NCI-H2227 (cell line): Measurements from ENCODE around the gene RNASE8.

Experiments
- DNase-seq: peaks from one replicate; lab custom pipeline; 2025; ENCODE audit not compliant: unreplicated experiment; lab: John Stamatoyannopoulos, UW

The RNASE8 gene

DNA sequence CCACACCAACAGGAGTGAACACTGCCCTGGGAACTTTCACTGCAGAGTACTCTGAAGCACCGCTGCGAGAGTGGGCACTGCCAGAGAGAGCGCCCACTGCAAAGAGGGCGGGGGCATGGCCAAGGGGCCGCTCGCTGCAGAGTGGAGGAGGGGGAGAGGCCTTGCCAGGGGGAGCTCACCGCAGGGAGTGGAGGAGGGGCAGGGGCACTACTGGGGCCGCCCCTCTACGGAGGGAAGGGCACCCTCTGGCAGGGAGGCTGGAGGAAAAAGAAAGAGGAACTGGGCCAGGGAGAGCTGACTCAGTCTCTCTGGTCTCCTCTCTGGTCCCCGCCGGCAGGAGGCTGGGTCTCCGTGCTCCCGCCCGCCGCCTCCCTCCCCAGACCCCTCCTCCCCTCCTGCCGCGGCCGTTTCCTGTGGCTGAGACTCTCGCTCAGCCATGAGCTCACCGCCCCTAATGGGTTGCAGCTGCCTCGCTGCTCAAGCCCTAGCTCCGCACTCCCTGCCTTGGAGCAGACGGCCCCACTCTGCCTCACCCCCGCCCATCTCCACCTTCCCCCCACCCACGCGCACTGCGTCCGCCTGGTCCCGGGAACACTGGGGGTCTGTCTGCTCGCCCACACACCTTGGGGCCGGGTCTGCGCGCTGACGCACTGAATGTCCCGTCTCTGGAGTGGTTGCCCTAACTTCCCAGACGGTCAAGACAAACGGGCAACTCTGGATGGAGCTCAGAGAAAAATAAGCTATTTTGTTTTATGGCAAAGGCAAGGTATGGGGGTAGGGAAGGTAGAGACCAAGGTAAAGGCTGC lies 13.8 kb downstream of the RNASE8 start:
- DNase-seq, result peak; percentile 90

DNA sequence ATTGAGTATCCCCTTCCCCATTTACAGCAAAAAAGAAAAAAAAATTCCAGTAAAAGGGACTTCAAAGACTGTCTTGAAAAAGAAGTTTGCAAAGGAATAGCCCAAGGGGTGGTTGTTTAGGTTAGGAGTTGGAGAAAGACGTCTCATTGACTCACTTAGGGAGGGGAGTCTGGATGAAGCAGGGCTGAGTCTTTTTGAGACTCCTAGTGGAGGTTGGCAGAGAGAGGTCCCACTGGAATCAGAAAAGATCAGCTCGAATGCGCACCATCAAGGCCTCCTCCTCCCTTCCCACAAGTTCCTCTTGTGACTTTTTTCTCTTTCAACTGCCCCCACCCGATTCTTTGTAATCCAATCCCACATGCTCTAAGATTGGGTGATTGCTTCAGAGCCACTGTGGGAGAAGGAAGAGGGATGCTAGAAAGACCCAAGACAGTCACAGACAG lies 14.4 kb downstream of the RNASE8 start:
- peak; percentile 24 for DNase-seq

DNA sequence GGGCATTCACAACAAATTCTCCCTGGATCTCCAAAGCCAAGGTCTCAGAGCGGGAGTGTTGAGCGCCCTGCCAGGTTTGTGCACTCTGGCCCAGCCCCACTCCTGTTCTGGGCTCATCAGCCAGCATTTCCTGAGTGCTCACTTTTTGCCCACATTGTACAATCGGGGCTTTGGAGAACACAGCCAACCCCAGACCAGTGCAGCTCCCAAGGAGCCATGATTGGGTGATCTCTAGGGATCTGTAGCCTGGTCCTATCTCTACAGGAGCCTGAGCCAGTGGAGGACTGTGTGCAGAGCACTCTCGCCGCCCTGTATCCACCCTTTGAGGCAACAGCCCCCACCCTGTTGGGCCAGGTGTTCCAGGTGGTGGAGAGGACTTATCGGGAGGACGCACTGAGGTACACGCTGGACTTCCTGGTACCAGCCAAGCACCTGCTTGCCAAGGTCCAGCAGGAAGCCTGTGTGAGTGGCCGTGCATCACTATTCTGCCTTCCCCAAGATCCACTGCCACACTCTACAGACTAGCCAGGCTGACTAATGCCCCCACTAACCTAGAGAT lies 15.2 kb downstream of the RNASE8 start:
- no peak for DNase-seq

DNA sequence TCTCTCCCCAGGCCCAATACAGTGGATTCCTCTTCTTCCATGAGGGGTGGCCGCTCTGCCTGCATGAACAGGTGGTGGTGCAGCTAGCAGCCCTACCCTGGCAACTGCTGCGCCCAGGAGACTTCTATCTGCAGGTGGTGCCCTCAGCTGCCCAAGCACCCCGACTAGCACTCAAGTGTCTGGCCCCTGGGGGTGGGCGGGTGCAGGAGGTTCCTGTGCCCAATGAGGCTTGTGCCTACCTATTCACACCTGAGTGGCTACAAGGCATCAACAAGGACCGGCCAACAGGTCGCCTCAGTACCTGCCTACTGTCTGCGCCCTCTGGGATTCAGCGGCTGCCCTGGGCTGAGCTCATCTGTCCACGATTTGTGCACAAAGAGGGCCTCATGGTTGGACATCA lies 16.3 kb downstream of the RNASE8 start:
- DNase-seq, result no peak

DNA sequence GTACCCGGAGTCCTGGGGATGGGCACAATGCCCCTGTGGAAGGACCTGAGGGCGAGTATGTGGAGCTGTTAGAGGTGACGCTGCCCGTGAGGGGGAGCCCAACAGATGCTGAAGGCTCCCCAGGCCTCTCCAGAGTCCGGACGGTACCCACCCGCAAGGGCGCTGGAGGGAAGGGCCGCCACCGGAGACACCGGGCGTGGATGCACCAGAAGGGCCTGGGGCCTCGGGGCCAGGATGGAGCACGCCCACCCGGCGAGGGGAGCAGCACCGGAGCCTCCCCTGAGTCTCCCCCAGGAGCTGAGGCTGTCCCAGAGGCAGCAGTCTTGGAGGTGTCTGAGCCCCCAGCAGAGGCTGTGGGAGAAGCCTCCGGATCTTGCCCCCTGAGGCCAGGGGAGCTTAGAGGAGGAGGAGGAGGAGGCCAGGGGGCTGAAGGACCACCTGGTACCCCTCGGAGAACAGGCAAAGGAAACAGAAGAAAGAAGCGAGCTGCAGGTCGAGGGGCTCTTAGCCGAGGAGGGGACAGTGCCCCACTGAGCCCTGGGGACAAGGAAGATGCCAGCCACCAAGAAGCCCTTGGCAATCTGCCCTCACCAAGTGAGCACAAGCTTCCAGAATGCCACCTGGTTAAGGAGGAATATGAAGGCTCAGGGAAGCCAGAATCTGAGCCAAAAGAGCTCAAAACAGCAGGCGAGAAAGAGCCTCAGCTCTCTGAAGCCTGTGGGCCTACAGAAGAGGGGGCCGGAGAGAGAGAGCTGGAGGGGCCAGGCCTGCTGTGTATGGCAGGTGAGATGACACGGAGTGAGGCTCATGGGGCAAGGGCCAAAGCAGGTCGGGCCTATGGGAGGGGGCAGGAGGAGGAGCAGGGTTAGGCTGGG lies 17.0 kb downstream of the RNASE8 start:
- DNase-seq, result no peak

DNA sequence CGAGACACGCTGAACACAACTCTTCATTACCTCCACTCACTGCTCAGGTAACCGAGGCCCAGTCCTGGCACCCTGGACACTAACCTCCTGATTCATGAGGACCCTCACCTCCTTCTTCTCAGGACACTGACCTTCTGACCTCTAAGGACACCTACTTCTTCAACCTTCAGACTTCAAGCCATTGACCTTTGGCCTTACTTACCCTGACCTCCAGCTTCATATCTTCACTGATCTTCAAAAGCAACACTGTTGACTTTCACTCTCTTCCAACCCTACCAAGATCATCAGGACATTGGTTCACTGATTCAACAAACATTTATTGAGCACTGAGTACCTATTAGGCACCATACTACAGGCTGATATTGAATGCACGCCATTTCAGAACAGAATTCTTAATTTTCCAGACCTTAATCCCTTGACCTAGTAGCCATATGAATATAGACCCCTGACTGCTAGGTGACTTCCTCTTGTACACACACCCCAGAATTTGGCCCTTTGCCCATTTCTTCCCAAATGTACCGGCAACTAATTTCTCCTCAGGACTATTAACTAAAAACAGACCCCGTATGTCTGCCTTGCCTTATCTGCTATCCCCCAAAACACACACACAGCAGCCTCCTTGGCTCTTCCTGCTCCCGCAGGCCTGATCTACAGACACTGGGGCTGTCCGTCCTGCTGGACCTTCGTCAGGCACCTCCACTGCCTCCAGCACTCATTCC lies 18.3 kb downstream of the RNASE8 start:
- no peak for DNase-seq

DNA sequence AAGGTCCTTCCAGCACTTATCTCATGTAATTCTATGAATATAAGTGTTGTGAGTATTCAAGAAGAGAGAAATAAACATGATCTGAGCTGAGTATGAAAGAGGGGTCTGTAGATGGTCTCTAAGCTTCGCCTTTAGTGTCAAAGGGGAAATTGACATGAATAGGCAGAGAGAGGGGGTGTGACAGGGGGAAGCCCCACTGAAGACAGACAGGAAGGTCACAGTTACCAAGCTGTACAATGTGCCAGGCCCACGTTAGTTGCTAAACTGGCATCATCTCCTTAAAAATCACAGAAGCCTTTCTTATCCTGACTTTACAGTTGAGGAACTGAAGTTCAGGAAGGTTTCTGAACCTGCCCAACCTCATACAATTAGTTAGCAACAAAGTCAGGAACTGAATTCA lies 20.1 kb downstream of the RNASE8 start:
- DNase-seq, result no peak

DNA sequence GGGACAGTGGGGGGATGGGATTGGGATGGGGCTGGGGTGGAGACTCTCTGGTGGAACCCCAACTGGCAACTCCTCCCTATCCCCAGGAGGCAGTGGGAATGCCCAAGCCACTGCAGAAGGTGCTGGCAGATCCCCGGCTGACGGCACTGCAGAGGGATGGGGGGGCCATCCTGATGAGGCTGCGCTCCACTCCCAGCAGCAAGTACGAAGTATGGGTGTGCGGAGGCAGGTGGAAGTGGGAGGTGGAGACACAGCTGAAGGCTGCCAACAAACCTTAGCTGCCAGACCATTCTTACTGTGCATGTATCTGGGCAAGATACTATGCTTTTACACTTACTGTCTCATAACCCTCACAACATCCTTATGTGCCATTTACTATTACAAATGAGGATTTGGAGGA lies 20.7 kb downstream of the RNASE8 start:
- no peak for DNase-seq

DNA sequence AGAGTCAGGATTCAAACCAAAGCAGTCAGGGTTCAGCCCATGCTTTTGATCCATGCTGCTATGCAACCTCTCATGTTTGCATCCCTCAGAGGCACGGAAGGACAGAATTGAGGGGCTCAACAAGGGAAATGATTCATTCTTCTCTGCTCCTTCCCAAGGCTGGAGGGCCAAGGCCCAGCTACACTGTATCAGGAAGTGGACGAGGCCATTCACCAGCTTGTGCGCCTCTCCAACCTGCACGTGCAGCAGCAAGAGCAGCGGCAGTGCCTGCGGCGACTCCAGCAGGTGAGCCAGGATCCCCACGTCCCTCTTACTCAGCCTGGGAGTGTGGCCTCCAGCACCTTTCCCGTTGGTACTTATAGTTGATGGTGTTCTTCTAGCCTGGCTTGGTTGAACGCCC lies 21.1 kb downstream of the RNASE8 start:
- no peak for DNase-seq

DNA sequence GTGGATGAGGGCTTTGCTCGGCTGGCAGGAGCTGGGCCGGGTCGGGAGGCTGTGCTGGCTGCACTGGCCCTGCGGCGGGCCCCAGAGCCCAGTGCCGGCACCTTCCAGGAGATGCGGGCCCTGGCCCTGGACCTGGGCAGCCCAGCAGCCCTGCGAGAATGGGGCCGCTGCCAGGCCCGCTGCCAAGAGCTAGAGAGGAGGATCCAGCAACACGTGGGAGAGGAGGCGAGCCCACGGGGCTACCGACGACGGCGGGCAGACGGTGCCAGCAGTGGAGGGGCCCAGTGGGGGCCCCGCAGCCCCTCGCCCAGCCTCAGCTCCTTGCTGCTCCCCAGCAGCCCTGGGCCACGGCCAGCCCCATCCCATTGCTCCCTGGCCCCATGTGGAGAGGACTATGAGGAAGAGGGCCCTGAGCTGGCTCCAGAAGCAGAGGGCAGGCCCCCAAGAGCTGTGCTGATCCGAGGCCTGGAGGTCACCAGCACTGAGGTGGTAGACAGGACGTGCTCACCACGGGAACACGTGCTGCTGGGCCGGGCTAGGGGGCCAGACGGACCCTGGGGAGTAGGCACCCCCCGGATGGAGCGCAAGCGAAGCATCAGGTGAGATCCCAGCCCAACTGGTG lies 24.0 kb downstream of the RNASE8 start:
- no peak for DNase-seq

DNA sequence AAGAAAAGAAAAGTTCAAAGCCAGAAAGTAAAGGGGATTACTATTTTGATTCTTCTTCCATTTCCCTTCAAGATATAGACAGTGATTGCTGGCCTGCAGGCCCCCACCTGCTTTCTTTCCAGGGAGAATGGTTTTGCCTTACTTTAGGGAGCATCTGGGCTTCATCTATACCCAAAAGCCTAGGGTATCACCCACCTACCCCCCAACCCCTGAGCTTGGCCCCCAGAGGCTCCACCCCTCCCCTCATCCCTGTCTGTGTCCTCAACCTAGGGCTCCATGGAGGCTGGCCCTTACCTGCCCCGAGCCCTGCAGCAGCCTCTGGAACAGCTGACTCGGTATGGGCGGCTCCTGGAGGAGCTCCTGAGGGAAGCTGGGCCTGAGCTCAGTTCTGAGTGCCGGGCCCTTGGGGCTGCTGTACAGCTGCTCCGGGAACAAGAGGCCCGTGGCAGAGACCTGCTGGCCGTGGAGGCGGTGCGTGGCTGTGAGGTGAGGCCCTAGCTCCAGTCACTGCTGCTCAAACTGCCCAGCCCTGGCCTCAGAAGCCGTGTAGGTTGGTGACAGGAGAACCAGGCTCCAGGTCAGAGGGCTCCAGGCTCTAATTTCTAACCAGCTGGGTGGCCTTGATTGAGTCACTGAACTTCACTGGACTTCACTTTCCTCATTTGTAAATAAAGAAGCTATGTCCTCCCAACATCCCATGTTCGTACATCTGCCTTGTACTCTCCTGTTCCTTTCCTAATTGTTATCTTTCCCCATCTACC lies 26.1 kb downstream of the RNASE8 start:
- no peak for DNase-seq

DNA sequence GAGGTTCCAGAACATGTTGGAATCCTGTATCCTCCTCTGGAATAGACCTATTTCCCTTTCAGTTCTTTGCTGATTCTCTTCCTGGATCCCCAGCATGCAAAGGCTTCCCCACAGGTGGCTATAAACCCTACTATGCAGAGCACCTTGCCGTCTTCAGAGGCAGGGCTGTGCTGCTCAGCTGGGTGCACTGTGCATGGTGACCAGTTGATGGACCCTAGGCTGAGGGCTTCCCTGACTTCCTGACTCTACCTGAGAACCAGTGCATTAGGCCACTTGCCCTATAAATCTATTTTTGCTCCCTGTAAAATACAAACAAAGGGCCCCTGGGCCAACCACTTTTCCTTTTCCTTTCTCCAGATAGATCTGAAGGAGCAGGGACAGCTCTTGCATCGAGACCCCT lies 26.8 kb downstream of the RNASE8 start:
- DNase-seq, result no peak

DNA sequence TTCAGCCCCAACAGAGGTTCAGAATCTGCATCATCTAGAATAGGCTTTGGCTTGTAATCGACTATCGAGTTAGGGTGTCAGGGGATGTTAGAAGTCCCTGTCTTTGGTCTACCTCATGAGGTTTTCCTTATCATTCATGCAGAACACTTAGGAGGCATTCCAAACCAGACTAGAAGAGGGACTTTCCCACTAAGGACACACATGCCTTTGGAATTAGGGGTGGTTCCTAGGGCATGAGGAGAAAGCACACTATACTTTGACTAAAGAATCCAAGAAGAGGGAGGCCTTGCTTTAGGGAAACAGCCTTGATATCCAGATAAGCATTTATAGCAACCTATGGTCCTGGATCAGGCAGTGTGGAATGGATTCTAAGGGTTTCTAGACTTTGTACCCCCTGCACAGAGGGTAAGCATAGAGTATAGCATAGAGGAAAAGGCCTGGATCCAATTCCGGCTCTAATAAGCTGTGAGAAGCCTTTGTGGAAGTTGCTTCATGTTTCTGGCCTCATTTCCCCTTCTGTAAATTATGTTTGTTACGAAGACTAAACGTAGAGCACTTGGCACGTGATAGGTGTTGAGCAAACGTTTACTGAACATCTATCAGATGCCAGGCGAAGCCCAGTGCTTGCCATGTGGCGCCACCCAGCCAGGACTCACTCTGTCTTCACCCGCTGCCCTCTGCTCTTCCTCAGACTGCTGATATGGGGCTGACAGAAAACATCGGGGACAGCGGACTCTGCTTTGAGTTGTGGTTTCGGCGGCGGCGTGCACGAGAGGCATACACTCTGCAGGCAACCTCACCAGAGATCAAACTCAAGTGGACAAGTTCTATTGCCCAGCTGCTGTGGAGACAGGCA lies 27.6 kb downstream of the RNASE8 start:
- no peak for DNase-seq

DNA sequence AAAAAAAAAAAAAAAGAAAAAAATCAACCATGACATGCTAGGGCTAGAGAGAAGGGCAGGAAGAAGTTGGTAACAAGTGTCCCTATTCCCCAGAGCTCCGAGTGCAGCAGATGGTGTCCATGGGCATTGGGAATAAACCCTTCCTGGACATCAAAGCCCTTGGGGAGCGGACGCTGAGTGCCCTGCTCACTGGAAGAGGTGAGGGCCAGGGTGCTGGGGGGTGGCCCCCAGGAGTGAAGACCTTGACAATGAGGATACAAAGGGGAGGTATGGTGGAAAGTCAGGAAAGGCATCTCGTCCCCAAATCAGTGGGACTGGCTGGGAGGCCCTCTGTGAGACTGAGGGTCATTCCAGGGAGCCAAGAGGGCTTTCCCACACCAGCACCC lies 29.3 kb downstream of the RNASE8 start:
- no peak for DNase-seq

DNA sequence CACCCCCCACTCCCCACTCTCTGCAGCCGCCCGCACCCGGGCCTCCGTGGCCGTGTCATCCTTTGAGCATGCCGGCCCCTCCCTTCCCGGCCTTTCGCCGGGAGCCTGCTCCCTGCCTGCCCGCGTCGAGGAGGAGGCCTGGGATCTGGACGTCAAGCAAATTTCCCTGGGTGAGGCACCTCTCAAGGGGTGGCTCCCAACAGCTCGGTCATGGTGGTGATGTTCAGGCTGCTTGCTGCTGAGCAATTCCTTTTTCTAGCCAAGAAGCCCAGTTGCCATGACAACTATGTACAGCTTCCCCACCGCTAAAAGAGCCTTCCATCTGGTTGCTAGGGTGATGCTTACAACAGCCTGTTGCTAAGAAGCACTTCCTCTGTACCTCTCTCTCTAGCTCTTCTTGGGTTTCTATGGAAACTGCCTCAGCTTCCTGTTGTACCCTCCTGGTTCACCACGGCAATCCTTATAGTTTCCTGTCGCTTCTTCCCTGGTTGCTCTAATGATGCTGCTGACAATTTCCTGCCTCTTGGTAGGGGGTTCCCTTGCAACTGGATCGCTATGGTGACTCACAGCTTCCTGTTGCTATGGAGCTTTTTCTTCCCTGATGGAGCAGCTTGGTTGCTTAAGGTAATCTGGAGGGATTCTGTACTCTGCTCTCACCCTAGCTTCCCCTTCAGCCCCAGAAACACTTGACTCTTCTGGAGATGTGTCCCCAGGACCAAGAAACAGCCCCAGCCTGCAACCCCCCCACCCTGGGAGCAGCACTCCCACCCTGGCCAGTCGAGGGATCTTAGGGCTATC lies 29.9 kb downstream of the RNASE8 start:
- peak; percentile 95 for DNase-seq

DNA sequence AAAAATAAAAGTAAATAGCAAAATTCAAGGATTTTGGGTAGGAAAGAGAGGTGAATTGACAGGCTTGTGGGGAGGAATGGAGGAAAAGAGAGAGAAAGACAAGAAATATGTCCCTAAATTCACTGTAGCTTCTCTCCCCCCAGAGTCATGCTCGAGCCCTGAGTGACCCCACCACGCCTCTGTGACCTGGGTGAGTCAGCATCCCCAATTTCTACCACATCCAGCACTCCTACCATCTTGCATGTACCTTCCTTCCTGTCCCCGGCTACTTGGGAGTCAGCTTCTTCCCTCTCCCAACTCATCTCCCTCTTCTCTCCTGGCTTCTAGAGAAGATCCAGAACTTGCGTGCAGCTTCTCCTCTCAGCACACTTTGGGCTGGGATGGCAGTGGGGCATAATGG lies 31.1 kb downstream of the RNASE8 start:
- DNase-seq, result no peak

DNA sequence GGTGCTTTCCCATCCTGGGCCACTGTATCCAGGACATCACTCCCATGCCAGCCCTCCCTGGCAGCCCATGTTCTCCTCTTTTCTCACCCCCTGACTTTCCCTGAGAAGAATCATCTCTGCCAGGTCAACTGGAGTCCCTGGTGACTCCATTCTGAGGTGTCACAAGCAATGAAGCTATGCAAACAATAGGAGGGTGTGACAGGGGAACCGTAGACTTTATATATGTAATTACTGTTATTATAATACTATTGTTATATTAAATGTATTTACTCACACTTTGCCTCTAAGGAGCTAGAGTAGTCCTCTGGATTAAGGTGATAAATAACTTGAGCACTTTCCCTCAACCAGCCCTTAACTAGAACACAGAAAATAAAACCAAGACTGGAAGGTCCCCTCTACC lies 31.6 kb downstream of the RNASE8 start:
- no peak for DNase-seq

DNA sequence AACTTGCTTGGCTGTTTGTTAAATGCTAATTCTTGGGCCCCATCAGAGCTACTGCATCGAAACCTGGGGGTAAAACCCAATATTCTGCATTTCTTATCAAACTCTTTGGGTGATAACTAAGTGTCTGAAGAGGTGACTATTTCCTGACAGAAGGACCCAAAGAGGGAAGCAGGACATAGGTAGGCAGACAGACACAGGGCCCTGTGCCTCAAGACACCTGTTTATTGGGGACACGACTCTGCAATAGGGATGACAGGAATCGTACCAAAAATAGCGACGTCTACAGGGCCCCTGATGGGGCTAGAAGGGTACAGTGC lies 32.2 kb downstream of the RNASE8 start:
- DNase-seq, result no peak
